RKO (cell line): ENCODE results near the gene B3GAT2.

ENCODE experiments used
- DNase-seq: peaks from one replicate; pipeline ENCODE4 v3.0.0-alpha.2; 2016; ENCODE audit warnings: low spot score

B3GAT2 gene

DNA sequence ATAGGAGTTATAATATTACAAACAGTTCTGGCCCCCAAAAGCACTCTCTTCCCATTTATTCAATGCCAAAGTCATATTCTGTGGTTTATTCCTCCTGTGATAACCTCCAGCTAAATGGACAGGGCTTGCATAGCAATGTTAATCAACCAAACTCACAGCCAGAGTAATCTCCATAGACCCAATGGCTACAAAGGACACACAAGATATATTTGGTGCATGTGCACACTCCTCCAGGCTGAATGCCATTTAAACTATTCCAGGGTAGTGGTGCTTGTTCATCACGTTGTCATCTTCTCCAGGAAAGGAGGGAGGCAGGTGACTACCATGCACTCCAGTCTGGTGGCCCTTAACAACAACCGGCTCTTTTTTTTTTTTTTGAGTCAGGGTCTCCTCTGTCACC, 56.8 kb downstream of the B3GAT2 start:
- no peak for DNase-seq

DNA sequence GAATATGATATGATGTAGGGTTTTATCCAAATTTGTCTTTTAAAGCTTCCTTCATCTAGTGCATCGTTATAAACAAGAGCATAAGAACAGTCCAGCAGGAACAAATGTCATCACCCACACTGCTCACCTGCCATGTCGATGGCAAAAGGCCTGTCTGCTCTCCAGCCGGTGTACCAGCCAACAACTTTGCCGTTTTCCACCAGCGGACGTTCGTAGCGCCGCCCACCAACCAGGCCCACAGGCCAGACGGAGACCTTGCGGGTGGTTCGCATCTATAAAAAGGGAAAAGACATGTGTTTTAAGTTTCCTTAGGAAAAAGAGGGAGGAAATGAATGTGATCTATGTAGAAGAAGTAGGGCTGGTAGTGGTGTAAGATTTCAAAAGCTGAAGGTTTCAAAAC, 62.9 kb downstream of the B3GAT2 start:
- DNase-seq: no peak

DNA sequence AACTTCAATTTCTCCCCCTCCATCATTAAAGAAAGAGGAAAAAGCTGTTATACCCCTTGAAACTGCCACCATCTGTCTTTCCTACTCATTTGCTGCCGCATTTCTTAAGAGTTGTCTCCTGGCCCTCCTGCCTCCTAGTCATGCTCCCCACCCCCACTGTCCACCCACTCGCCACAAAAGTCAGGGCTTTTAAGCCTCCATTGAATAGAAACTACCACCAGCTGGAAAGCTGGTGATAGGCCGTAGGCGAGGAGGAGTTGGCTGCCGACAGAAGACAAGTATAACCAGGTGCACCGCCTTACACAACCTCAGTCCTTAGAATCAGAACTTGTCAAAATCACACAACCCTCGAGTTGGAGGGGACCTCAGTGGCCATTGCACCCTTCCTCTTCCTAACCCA, 67.6 kb downstream of the B3GAT2 start:
- DNase-seq: no peak

DNA sequence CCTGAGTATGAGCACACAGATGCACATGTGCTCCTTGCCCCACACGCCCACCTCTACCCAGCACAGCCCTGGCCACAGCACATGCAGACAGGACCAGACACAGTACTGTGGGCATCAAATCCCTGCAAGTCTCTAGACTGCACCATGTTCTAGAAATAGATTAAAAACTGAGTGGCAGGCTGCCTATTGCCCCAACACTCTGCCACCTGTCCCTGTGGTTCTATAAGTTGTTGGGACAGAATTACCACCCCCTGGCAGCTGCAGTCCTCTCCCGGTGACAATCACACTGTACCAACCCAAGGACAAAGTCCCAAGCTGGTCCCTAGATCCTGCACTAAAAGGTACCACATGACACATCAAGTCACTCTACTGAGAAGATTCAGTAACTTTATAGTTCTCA, 70.2 kb downstream of the B3GAT2 start:
- DNase-seq: no peak

DNA sequence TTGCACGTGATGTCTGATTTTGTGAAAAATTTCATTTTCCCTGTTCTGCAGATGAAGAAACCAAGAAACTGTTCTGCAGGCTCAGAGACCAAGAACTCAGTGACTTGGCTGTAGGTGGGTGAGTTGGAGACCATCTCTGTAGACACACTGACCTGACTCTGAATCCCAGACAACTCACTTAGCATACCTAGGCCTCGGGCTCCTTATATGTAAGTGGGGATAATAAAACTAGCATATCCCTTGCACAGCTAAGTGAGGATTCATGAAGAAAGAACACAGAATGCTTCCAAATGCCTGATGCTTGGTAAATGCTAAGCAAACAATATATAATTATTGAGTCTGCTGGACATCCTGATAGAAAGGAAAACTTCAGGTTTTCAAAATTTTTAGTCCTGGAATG, 70.8 kb downstream of the B3GAT2 start:
- no peak for DNase-seq

DNA sequence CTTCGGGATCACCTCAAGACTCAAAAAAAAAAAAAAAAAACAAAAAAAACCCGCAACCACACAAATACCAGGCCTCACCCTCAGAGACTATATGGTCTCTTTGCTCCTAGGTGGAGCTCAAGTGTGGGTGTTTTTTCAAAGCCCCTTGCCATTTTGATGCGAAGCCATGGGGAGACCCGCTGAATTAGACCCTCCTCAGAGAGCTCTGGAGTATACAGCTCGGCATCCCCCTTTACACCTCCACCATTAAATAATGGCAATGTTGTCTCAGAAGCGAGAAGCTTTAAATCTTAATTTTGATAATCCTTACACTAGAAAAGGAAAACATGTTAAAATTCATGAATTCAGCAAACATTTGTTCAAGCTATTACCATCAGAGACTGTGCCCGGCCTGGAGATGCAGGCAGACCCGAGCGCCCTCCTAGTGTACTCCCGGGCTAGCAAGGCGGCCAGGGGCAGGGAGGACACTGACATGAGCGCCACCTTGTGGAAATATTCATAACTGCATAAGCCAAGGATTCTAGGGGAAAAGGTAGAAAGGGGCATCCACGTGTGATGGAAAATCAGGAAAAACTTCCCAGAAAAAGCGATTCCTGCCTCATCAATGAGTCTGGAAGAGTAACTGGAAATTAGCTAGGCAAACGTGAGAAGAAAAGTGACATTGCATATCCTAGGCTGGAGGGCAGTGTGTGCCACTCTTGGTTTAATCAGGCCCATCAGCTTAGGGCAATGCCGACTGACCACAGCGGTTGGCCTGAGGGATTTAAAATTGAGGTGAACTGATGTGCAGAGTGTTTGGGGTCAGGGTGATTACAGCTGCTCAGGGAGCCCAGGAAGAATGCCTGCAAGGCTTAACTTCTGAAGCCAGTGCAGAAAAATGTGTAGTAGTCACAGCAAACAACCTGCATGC, 72.5 kb downstream of the B3GAT2 start:
- DNase-seq: peak; percentile 59

DNA sequence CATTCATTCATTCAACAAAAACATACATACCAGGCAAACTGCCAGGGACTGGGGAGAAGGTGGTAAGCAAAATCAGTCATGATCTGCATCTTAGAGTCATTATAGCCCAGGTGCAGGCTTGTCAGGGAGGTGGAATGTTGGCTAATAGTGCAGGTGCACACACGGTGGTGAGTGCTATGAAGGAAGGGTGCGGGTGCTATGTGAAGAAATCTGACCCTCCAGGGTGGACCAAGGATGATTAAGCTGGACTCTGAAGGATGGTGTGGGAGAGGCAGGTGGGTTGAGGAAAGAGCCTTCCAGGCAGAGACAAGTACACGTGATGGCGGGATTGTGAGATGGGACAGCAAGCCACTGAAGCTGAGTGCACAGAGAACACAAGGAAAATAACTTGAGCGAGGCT, 77.4 kb downstream of the B3GAT2 start:
- DNase-seq: no peak

DNA sequence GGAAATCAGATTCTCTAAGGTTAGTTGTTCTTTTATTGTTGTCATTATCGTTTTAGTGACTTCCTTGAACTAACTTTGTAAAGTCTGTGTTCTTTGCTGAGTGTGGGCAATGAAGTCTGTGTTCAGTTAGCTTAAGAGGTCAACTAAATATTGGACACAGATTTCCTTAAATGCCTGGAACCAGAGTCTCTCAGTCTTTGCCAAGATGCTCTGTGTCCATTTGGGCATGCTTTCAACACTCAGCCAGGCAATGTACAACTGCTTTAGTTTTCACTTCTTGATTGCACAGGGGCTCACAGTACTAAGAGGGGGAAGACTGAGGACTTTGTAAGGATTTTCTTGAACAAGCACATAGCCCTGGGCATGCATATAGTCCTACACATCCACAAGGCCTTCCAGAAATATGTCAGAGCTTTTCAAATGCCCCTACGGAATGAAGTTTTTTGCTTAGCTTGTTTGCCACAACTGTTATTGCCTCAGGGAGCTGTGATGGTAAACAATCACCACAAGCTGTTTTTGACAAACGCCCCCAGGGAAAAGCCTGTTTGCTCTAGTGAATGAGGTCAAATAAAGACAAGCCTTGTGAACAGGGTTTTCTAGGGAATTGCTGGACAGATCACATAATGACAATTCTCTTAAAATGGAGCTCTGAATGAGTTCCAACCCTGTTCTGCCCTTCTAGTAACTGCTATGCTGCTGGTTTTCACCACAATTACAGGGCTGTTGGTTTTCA, 82.5 kb downstream of the B3GAT2 start:
- DNase-seq: no peak

DNA sequence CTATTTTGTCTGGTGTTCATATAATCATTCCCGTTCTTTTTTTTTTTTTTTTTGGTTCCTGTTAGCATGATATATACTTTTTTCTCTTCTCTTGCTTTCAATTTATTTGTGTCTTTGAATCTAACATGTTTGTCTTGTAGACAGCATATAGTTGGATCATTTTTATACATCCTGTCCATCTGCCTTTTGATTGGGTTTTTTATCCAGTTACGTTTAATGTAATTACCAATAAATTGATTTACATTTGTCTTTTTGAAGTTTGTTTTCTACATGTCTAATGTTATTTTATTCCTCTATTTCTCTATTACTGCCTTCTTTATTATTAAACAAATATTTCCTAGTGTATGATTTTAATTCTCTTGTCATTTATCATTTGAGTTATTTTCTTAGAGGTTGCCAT, 84.4 kb downstream of the B3GAT2 start:
- DNase-seq: no peak

DNA sequence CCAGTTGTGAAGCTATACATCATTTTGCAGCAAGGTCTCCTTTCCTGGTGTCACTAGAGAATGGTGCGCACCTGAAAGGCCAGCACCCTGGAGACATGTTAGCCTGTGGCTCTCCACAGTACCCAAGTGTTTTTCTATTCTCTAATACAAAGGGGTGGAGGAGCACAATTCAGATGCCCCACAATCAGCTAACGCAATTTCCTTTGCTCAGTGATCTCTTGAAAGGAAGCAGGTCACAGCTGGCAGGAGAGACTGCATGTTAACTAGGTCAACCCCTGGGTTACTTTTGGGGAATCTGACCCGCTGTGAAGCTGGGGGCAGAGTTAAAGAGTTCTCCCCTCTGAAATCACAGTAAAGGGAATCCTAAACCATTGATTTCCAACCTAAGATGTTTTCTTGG, 92.5 kb downstream of the B3GAT2 start:
- DNase-seq: no peak

DNA sequence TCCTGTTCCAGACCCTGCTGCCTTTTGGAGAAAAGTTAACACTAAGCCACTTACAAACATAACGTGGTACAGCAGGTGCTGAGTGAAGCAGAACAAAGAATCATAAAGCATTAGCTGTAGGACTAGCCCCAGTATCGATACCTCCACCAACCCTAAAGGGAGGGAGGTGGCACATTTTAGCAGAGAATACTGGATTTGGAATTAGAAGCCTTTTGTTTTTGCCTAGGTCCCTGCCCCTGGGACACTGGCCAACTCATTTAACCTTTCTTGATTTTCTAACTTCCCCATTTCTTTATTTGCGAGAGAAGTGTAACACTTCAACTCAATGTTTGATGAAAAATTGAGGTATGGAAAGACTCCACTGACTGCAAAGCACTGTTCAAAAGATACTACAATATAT, 93.5 kb downstream of the B3GAT2 start:
- no peak for DNase-seq

DNA sequence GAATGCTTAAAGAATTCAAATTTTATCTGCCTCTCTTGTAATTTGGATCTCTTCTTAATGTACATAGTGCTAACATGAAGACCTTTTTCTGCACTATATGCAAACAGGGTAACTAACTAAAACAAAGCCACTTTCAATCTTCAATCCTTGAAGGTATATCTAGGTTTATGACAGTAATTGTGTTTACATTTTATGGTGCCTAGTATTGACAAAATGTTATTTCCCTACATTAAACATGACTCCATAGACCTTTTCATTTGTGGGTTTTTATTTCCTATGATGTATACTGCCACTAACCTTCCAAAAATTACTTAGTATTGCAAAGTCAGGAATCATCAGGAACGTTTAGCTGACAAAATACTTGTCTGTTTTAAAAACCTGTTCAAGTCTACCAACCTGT, 95.9 kb downstream of the B3GAT2 start:
- DNase-seq: no peak

DNA sequence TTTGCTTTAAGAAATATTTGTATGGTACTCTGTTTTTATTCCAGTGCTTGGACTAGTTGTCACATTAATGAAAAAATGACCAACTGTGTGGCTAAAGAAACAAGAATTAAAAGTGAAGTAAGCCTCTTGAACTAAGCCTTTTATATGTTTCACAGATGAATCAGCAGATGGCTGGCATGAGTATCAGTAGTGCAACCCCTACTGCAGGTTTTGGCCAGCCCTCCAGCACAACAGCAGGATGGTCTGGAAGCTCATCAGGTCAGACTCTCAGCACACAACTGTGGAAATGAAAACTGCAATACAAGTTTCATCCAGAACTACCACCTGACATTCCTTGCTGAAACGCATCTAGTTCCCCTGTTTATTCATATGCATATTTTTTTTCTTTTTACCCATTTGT, 96.8 kb downstream of the B3GAT2 start:
- peak; percentile 6 for DNase-seq

DNA sequence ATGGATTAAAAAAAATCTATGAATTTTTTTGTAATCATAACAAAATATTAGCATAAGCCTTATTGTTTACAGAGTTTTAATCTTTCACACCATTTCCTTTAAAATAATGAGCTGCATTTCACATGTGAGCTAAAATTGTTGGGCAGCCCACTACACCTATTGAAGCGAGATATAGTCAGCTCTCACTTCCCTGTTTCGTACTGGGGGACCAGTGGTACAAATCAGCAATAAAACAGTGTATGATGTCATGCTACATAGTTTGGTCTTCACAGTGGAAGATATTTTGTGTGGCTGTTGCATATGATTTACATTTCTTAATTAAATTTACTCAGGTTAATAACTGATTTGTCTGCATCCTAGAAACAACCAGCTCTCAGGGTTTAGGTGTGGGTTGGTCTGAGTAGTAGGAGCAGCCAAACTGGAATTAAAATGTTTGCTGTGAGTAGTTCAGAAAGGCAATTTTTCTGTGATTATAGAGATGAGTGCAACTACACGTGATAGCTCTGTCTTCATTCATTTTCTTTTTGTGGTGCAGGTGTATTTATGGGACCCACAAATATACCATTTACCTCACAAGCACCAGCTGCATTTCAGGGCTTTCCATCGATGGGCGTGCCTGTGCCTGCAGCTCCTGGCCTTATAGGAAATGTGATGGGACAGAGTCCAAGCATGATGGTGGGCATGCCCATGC, 99.3 kb downstream of the B3GAT2 start:
- DNase-seq: no peak

DNA sequence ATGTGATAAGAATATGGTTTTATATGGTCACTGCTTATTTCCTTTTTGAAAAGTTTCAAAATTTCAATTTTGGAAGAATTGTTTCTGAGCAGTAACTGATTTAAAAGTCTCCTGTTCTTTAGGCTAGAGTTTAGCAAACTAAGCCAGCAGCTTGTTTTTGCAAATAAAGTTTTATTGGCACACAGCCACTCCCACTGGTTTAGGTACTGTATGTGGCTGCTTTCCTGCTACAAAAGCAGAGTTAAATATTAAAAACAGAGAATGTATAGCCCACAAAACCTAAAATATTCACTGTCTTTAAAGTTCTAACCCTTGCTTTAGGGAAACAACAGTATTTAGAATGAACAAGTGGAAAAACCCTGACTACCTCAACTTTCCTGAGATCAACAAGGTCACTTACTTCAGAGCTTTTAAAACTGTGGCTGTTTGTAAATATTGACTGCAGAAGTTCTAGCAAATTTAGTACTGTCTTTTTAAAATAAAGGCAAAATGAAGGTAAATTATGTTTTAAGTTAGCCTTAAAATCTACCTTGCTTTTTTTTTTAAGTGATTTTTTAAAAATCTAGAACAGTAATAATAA, 104.1 kb downstream of the B3GAT2 start:
- no peak for DNase-seq

DNA sequence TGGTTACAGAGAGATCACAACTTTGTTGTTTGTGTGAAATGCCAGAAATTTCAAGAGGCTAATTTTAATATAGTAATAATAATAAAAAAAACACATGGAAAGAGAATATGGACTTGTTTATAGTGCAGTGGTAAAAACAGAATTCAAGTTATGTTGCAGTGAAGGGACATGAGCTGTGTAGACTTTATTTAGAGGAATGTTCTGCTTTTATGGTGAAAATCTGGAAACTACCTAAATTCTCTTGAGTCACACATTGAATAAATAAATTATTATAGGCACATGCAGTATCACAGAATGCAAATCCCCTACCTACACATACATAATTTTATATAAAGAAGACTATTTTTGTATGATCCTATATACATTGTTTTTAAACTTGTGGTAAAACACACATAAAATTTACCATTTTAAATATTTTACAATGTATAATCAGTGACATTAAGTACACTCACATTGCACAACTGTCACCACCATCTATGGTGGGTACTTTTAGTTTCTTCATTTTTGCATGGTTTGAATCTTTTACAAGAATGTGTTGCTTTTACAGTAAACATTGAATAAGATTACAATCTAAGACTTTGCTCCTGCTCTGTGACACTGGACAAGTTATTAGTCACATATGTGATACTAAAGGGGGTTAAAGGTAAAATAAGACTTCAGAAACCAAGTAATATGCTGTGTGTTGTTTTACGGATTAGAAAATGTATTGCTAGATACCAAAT, 107.4 kb downstream of the B3GAT2 start:
- no peak for DNase-seq

DNA sequence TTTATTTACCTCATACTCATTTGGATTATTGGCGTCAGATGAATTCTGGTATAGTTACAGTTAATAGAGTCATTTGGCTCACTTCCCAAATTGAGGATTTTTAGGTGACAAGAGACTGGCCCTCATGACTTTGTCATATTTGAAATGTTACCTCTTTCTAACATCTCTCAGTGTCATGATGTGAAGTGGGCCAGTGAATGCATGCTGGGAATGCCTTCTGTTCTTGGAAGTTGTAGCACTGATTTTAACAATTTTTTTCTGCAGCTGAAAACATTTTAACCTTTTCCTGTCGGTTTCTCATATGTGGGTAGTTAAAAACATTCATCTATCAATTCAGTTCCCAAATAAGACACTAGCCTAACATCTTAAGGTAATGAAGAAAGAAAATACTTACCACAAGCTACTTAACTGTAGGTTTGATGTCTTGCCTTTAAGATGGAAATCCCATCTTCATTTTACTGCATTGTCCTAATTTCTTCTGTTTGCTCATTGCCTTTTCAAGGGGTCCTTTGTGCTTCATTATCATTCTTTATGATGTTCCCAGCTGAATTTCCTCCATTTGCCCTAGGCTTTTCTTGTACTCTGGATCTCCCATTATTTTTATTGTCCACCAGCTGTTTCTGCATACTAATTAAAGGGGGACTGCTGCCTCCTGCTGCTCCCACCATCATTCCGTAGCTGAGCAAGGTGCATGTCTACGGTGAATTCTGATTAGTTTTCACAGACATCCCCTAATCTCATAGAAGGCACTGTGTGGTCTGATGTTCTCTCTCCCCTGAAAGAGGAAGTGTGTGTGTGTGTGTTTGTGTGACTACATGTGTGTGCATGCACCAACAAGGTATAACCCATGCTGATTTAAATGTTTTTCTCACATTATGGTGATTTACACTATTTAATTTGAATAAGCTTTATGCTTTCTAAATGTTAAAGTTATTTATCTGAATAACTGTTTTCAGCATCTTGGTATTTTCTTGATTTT, 109.5 kb downstream of the B3GAT2 start:
- no peak for DNase-seq

DNA sequence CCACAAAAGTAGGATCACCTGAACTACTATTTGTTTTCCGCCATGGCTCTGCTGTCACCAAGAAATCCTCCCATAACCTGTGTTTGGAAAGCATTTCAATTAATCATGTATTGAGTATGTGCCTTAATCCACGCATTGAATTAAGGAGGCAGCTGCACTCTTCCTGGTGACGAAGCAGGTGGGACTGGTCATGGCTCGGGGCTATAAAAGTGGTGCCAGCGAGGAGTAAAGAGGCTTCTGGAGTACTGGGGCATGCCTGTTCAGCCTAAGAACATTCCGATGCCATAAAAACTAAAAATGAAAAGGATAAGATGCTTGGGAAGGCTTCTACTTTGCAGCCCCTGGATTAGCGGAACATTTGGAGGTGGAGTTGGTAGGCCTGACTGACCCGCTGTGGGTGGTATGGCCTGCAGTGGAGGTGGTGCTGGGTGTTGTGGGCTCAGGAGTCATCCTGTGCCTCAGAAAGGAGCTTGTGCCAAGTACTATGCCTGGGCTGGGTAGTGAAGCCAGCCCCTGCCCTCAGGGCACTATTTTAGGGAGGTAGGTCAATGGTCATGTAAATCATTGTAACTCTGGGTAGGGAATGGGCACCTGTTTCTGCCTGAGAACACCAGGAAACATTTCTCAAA, 110.5 kb downstream of the B3GAT2 start:
- no peak for DNase-seq

DNA sequence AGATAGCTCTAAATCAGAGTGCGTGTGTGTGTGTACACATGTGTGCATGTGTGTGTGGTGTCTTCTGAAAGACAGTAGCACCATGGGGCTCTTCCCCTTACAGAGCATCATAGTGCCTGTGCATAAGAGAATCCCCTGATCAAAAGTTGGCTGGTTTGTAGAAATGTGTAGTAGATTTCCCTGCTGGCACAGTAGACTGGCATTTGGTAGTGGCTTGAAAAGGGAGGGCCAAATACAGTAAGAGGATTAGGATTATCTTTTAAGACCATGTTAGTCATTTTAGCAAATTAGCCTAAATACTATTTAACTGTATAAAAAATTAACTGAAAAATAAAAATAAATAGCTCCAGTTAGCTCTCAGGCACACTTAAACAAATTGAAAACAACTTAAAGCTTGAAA, 112.6 kb downstream of the B3GAT2 start:
- no peak for DNase-seq

DNA sequence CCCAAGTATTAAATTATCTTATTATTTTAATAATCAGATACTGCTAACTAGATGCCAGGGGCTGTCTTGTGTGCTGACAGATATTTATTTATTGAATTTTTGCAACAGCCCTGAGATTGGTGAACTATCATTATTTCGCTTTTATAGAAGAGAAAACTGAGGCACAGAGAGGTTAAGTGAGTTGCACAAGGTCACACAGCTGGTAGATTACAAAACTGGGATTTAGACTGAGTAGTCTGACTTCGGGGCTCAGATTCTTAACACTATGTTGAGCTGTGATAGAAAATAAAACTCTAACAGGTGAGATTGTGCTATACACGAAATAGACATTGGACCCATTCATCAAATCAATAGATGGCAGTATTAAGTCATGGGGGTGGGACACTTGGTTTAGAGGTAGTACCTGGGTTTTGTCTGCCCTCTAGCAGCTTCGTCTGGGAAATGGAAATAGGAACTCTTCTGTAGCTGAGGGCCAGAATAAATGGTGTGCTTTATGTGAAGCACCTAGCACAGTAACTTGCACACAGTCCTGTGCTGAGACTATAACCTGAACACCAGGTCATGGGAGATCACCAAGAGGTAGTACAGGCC, 113.4 kb downstream of the B3GAT2 start:
- no peak for DNase-seq
